Measurements from ENCODE around the gene CFAP210.

CFAP210 gene, protein sequence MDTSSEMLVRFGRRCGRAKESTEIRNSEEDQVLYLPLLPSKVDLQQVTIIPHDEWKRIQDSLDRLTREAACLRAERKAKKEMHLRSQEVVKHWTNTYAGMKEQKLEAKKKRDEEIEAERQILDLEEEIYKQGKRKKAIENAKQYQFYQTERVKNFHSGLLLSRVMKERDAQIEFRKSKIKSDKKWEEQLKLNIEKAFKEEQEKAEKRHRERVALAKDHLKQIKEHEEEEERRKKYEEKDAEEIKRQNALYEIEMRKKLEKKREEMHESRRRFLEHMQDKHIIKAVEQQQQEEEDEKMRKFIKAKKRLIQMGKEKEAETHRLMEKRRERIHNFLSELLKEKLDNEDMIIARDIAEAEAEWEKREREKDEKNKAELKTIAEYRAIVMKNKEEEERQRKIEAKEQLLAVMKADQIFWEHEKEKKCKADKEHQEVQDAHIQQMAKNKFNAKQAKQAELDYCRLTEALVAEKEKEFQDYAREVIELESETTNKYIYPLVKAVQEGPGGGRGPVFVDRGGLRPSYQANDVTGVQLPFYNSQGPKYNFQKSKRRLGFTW

GRCh38 chr2:169694113-169694893, at the start of gene CFAP210, which contains the start of gene PHOSPHO2:
Gene CFAP210, minus strand, starts transcription at chr2:169694405. Its CDS starts 78 bp downstream, at chr2:169694327.
Gene PHOSPHO2, plus strand, starts transcription at chr2:169694469. Its CDS starts 6,503 bp downstream, at chr2:169700972.
- DNase-seq (ENCODE audit: low read depth), result peak; percentile 96

DNA sequence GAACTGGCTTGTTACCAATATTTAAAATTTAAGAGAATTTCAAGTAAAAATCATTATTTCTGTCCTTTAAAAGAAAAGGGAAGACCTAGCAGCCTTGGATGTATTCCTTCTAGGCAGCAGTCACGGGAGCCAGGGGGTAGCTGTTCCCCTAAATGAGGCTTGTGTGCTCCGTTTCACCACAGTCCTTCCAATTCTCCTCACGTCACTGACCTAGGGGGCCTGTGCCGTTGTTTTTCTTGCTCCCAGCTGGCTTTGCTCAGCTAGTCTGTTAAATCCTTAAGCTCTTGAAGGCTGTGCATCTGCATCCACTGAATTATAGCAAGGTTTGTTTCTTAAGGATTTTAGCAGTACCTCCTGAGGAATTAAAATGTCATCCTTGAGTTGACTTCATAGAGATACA, 49.3 kb upstream of the CFAP210 start:
- DNase-seq (ENCODE audit: low read depth), result no peak

DNA sequence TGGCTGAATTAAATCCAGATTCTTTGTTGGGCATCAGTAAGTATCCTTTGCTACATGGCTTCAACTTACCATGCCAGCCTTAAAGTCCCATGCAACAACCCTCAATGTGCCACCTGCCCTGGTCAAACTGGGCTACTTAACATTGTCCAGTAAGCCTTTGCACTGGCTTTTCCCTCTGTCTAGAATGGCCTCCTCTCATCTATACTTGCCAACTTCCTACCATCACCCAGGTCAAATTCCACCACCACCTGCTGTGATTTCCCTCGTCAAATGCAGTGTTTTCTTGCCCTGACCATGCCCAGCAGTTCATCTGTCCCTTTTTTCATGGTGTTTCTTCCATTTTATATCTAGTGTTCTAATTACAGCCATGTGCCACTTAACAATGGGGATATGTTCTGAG, 45.1 kb upstream of the CFAP210 start:
- DNase-seq (ENCODE audit: low read depth), result no peak

GRCh38 chr2:169738566-169739229, 44.5 kb upstream of the CFAP210 start:
- DNase-seq (ENCODE audit: low read depth), result no peak

GRCh38 chr2:169736902-169737301, 42.7 kb upstream of the CFAP210 start:
- DNase-seq (ENCODE audit: low read depth), result no peak

GRCh38 chr2:169735623-169736022, 41.4 kb upstream of the CFAP210 start:
- no peak for DNase-seq (ENCODE audit: low read depth)

DNA sequence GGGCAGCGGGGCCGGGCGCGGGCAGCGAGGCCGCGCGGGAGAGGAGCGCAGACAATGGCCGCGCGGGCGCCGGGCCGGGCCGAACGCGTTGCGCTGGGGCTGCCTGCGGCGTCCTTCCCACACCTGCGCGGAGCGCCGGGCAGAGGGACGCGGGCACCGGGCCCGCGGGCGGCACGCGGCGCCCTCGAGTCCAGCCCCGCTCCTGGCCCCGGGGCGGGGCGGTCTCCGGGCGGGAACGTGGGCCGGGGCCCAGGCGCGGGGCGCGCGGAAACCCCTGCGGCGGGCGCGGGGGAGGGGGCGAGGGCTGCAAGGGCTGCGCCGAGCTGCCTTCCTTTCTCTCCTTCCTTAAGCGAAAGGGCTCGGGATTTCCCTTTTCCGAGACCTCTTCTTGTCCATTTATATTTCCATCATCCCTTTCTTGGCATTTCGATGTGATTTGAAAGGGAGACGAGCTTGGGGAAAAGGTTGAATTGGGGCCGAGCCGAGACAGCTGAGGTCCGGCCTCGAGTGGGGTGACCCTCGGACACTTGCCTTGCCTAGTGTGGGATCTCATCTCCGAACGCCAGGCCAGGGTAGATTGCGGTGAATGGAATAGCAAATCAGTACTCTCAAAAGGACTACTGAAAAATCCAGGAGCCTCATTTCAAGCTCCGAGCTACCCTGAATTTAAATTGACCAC, 40.1 kb upstream of the CFAP210 start:
- DNase-seq (ENCODE audit: low read depth), result no peak

DNA sequence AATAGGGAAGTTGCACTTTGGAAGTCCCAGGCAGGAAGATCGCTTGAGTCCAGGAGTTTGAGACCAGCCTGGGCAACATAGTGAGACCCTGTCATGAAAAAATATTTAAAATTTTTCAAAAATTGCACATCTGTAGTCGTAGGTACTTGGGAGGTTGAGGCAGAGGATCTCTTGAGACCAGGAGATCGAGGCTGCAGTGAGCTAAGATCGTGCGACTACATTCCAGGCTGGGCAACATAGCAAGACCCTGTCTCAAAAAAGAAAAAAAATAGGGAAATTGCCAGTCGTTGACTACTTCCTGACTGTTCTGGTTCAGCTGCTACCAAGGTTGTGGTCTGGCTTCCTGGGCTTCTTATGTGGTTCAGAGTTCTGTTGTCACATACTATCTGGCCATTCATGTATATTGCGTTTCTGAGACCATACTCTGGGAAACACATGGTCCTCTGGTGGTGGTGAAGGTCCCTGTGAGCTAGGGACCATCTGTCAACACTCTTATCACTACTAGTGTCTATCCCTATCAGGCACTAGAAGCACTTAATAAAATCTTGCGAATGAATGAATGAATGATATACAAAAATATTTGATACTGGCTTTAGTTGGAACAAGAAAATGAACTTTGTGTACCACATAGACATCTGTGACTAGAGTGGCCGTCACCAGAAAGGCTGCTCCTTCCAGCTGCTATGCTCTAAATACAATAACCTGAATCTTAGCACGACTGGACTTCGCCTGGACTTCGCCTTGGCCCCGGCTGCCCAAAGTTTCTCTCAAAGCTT, 38.6 kb upstream of the CFAP210 start:
- no peak for DNase-seq (ENCODE audit: low read depth)

- DNase-seq (ENCODE audit: low read depth), result no peak
Measured at GRCh38 chr2:169732075-169732474, 37.9 kb upstream of the CFAP210 start.

DNA sequence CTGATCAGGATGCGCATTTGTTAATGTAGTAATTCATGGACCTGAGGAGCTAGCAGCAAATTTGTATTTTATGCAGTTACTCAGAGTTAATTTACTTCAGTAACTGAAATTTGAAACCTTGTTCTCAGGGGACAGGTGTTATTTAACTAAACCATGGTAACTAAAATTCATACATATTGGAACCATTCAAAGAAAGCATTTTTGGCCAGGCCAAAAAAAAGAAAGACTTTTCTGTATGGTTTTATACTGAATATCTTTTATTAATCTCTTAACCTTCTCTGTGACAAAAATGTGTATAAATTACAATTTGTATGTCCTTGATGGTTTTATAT, 35.0 kb upstream of the CFAP210 start:
- DNase-seq (ENCODE audit: low read depth), result no peak

DNA sequence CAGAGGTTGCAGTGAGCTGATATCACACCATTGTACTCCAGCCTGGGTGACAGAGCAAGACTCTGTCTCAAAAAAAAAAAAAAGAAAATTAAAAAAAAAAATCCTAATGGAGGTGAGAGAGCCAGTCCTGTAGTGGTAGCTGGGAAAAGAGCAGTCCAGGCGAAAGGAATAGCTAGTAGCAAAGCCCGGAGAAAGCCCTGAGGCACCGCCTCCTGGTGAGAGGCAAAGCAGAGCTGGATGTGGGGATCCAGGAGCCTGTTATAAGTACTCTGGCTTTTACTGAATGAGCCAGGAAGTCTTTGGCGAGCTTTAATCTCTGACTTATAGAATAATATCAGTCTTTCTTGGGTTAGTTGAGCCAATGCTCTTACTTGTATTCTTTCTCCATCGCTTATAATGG, 32.9 kb upstream of the CFAP210 start:
- DNase-seq (ENCODE audit: low read depth), result no peak

- DNase-seq (ENCODE audit: low read depth), result no peak
Measured at GRCh38 chr2:169721016-169721415, 26.8 kb upstream of the CFAP210 start.

GRCh38 chr2:169718930-169719504, 24.8 kb upstream of the CFAP210 start:
- no peak for DNase-seq (ENCODE audit: low read depth)

DNA sequence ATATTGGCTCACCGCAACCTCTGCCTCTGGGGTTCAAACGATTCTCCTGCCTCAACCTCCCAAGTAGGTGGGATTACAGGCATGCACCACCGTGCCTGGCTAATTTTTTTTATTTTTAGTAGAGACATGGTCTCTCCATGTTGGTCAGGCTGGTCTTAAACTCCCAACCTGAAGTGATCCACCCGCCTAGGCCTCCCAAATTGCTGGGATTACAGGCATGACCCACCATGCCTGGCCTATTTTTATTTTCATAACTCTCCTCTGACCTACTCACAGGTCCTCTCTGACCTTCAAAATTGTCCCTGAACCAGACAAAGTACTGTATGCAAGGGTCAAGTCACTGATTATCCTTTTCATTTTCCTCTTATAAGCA, 23.5 kb upstream of the CFAP210 start:
- no peak for DNase-seq (ENCODE audit: low read depth)

DNA sequence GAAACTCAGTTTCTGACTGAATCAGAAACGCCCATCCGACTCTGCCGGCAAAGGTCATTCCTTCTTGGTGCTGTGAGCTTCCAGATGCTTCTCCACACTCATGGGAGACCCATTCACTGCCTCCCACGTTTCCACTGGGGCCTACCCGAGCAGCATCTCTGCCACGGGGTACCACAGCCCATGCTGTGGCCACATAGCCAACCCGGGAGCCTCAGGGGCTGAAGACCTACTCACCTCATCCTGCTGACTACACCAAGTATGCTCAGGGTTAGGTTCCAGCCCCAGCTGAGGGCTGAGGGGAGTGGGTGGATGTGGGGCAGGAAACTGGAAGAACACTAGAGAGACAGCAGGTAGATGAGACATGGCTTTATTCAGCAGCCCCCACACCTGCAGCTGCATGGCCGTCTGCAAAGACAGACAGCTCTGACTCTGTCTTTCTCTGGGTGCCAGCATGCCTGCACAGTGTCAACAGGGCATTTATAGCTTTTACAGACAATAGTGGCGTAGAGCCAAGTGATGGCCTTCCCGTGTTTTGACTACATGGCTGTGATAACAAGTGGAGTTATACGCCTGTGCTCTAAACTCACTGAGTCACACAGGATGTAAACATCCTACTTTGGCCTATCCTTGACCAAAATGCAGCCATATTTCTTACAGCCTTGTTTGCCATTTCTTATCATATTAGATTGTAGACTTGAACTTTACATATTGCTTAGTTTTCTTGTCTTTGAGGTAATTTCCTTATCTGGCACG, 22.9 kb upstream of the CFAP210 start:
- DNase-seq (ENCODE audit: low read depth), result no peak

- no peak for DNase-seq (ENCODE audit: low read depth)
Measured at GRCh38 chr2:169716238-169716886, 22.2 kb upstream of the CFAP210 start.

DNA sequence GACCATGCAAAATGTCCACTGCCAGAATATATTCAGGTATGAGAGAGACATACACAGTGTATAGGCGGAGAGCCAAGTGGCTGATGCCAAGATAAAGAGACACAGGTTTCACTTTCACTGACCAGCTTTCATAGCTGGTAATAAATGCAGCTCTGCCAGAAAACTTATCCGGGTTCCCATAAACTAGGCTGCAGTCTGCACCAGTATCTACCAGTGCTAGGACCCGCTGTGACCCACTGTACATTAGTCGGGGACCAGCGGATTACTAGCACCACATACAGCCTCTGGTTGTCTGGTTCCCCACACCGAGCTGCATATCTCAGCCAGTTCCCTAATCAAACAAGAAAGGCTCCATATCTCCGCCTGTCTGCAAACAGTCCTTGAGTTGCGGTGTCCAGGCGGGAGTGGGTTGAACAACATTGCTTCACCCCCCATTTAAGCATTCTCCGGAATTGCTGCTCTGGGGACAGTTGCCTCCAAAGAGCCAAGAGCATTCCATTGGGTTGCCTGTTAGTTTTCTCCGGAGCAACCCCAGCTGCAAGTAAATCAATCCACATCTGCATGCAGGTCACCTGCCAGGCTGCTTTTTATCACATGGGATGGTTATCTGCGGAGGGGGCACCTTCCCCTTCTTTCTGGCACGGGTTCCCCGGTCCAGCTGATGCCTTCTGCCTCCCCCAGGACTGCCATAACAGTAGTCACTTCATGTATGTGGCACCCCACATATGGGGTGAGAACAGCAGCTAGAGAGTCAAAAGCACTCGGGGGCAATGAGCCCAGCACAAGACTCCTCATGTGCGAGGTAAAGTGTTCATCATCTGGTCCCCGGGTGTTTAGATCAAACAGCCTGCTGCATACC, 21.4 kb upstream of the CFAP210 start:
- no peak for DNase-seq (ENCODE audit: low read depth)

- DNase-seq (ENCODE audit: low read depth), result no peak
Measured at GRCh38 chr2:169714699-169715098, 20.5 kb upstream of the CFAP210 start.

DNA sequence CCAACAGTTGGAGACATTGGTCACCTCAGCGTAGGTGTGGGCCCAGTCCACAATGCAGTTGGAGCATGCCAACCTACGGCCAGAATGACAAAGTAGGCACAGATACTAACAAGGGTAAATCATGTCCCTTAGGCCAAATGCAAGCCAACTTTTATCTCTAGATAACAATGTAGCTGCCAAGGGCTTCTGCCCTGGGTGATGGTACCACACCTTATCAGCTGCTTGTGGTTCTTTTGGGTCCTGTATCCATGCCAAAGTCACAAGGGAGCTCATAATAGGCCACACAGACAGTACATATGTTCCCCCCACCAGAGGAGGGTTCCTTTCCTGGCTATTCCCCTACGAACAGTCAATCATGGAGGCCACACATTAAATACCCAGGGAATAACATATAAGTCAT, 19.1 kb upstream of the CFAP210 start:
- no peak for DNase-seq (ENCODE audit: low read depth)
